Astrocyte of the cerebellum (primary cell): Measurements from ENCODE around the gene ACTA1.

Source experiments
- DNase-seq: peaks from one replicate; pipeline ENCODE4 v3.0.0-alpha.2; 2011; ENCODE audit warnings: low read depth
- H3K4me3 ChIP-seq: 2 replicates; pipeline ENCODE4 v1.5.1; 2011; ENCODE audit warnings: mild to moderate bottlenecking, low read depth, low read length, moderate library complexity
- in situ Hi-C: cut with HindIII; loops from 2 replicates; pipeline ENCODE4 v1.10.0; 2017; ENCODE audit warnings: low sequenced_read_pairs
- TF ChIP-seq, protein P1 (sequence below): IDR thresholded peaks from 2 replicates; pipeline ENCODE4 v1.5.1; 2012; ENCODE audit warnings: low read length, low read depth, moderate library complexity, mild to moderate bottlenecking; ENCODE audit errors: missing control alignments

ACTA1 gene

DNA sequence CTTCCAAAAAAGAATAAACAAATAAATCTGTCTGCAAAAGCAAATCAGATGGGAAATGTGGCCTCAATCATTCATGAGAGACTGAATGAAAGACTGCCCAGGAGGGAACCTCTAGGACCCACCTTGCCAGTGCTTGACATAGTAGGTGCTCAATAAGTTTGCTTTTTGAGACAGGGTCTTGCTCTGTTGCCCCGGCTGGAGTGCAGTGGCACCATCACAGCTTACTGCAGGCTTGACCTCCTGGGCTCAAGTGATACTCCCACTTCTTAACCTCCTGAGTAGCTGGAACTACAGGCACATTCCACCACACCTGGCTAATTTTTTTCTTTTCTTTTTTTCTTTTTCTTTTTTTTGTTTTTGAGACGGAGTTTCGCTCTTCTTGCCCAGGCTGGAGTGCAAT, 50.7 kb downstream of the ACTA1 start:
- TF ChIP-seq, protein P1, sequence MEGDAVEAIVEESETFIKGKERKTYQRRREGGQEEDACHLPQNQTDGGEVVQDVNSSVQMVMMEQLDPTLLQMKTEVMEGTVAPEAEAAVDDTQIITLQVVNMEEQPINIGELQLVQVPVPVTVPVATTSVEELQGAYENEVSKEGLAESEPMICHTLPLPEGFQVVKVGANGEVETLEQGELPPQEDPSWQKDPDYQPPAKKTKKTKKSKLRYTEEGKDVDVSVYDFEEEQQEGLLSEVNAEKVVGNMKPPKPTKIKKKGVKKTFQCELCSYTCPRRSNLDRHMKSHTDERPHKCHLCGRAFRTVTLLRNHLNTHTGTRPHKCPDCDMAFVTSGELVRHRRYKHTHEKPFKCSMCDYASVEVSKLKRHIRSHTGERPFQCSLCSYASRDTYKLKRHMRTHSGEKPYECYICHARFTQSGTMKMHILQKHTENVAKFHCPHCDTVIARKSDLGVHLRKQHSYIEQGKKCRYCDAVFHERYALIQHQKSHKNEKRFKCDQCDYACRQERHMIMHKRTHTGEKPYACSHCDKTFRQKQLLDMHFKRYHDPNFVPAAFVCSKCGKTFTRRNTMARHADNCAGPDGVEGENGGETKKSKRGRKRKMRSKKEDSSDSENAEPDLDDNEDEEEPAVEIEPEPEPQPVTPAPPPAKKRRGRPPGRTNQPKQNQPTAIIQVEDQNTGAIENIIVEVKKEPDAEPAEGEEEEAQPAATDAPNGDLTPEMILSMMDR, result no peak
- H3K4me3 ChIP-seq, result no peak overlapping the region
- no peak for DNase-seq
- in situ Hi-C loops, result no loop called here
